Thyroid gland (tissue), 4 donors: Measurements from ENCODE around the gene BPIFA1. TPM values are rescaled to one million over a fixed set of nuclear protein-coding genes. Genes with fewer than 3 reads are reported as not detected.

Source experiments
- DNase-seq, 2 donors: peaks; one replicate each; pipeline ENCODE4 v3.0.0-alpha.2; 2019
- H3K27ac ChIP-seq, 3 donors: fragments of 200-600 bp; sonication (generic); 1 replicate in 2 of 3; 2 replicates in 1 of 3; pipeline ENCODE4 v1.5.1; 2016 to 2019; ENCODE audit warnings: mild to moderate bottlenecking in 1 of 3, moderate library complexity in 1 of 3
- H3K27me3 ChIP-seq: fragments of 200-600 bp; sonication (generic); one replicate; pipeline ENCODE4 v1.5.1; 2019
- H3K36me3 ChIP-seq, 2 donors: fragments of 200-600 bp; sonication (generic); one replicate each; pipeline ENCODE4 v1.5.1; 2016 to 2019
- H3K4me1 ChIP-seq, 2 donors: fragments of 200-600 bp; sonication (generic); one replicate each; pipeline ENCODE4 v1.5.1; 2017 to 2019
- H3K4me3 ChIP-seq, 3 donors: fragments of 200-600 bp; sonication (generic); replicated peaks in 1 of 3; 1 replicate in 2 of 3; 2 replicates in 1 of 3; pipeline ENCODE4 v1.5.1; 2016; ENCODE audit warnings: mild to moderate bottlenecking in 1 of 3
- H3K9me3 ChIP-seq: fragments of 200-600 bp; sonication (generic); one replicate; pipeline ENCODE4 v1.5.1; 2017
- POLR2A ChIP-seq, 2 donors: fragments of 450-650 bp; IDR thresholded peaks; one replicate each; pipeline ENCODE4 v1.6.1; 2017; ENCODE audit warnings: antibody characterized with exemption in 2 of 2, mild to moderate bottlenecking in 2 of 2, moderate library complexity in 1 of 2
- WGBS, 2 donors: methylation state at CpG; one replicate each; pipeline ENCODE4 v1.1.5; 2017; 5-methylcytosine and 5-hydroxymethylcytosine counted together
- intact Hi-C: fragments of 100-400 bp; cut with DNase I; formaldehyde crosslinking; loops from one replicate; pipeline ENCODE4 v1.15.1; 2023
- total RNA-seq, 4 donors: library from RNA; depleted of rRNA; stranded (reverse); fragments of >200 nt; gene quantifications; one replicate each; pipeline ENCODE4 v1.2.3, GENCODE V29; 2016
- TF ChIP-seq, protein P1 (sequence below), 6 experiments: fragments of 200-600 bp in 3 of 6; fragments of 450-650 bp in 3 of 6; sonication (generic) in 3 of 6; IDR thresholded peaks; one replicate each; pipeline ENCODE4 v1.5.1; 2016 to 2019; ENCODE audit warnings: antibody characterized with exemption in 6 of 6, mild to moderate bottlenecking in 2 of 6, inconsistent platforms in 1 of 6, moderate library complexity in 1 of 6

BPIFA1 gene
- total RNA-seq, 4 donors from 2014 or later, result not detected

DNA sequence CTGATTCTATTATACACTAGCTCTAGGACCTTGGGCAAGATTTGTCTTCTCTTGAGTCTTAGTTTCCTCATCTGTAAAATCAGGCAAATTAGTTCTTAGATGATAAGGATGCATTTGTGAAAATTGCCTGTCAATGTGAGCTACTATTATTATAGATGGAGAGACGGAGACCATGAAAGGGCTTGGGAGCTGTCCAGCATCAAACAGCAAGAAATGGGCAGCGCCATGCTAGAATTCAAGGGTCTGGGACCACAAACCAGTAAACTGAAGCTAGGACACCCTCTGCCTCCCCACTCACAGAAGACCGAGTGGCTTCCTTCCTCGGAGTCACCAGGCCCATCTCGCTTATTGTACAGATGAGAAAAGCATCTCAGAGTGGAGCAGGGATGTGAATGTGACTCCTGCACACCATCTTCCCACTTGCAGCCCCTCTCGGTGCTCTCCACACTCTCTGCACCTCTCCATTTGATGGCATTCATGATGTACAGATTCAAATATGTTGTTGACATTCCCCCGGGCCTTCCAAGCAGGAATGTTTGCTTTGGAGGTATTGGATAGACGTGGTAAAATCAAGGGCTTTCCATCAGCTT is 42.8 kb upstream of the BPIFA1 start:
- TF ChIP-seq, protein P1, sequence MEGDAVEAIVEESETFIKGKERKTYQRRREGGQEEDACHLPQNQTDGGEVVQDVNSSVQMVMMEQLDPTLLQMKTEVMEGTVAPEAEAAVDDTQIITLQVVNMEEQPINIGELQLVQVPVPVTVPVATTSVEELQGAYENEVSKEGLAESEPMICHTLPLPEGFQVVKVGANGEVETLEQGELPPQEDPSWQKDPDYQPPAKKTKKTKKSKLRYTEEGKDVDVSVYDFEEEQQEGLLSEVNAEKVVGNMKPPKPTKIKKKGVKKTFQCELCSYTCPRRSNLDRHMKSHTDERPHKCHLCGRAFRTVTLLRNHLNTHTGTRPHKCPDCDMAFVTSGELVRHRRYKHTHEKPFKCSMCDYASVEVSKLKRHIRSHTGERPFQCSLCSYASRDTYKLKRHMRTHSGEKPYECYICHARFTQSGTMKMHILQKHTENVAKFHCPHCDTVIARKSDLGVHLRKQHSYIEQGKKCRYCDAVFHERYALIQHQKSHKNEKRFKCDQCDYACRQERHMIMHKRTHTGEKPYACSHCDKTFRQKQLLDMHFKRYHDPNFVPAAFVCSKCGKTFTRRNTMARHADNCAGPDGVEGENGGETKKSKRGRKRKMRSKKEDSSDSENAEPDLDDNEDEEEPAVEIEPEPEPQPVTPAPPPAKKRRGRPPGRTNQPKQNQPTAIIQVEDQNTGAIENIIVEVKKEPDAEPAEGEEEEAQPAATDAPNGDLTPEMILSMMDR (IDR thresholded peaks at IDR 0.05), result no peak
- no peak for TF ChIP-seq POLR2A (IDR thresholded peaks at IDR 0.05)
- WGBS, 2 donors, result 57 to 64% methylated on average over 8 of the region's 8 CpGs
- Histone ChIP-seq H3K4me3 (no peak overlapping the region), H3K27me3 (no peaks in the 10 kb centered on the region), H3K36me3 (no peaks in the 10 kb centered on the region), H3K9me3 (no peaks in the 10 kb centered on the region), H3K4me1 (no peaks in the 10 kb centered on the region), H3K27ac (no peak overlapping the region)
- no peak for DNase-seq
- intact Hi-C loops, result no loop called here

- Histone ChIP-seq H3K27me3 (no peaks in the 10 kb centered on the region), H3K9me3 (no peaks in the 10 kb centered on the region), H3K4me3 (no peak overlapping the region), H3K36me3 (no peaks in the 10 kb centered on the region), H3K4me1 (no peaks in the 10 kb centered on the region), H3K27ac (no peak overlapping the region)
- TF ChIP-seq, protein P1 (IDR thresholded peaks at IDR 0.05), result no peak
- no peak for TF ChIP-seq POLR2A (IDR thresholded peaks at IDR 0.05)
- DNase-seq, result no peak
- intact Hi-C loops, result no loop called here
- 78 to 81% methylated on average over 3 of the region's 3 CpGs for WGBS, 2 donors
Measured at GRCh38 chr20:33199026-33199425, 36.8 kb upstream of the BPIFA1 start.

DNA sequence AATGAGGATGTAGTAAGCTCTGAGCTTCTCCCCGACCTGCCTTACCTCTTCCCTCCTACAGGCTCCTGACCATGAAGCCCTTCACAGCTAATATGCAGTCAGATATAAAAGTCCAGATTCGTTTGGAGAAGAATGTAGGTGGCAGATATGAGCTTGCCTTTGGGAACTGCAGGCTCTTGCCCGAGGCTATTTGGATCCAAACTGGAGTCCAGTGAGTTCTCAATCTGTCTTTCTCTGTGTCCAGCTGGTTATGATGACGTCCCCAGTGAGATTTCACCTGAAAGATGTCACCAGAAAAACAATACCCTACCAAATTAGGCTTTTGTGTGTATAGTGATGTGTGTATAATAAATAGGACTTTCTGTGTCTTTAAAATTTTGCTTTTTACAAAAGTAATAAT is 33.3 kb upstream of the BPIFA1 start:
- no peak for DNase-seq
- TF ChIP-seq, protein P1 (IDR thresholded peaks at IDR 0.05), result no peak
- TF ChIP-seq POLR2A (IDR thresholded peaks at IDR 0.05), result no peak
- H3K36me3 ChIP-seq, result no peaks in the 10 kb centered on the region
- intact Hi-C loops, result no loop called here
- no peak overlapping the region for H3K4me3 ChIP-seq
- H3K27ac ChIP-seq, result no peak overlapping the region
- WGBS, 2 donors, result 60 to 67% methylated on average over 4 of the region's 4 CpGs
- no peaks in the 10 kb centered on the region for H3K4me1 ChIP-seq
- no peaks in the 10 kb centered on the region for H3K9me3 ChIP-seq
- H3K27me3 ChIP-seq, result no peaks in the 10 kb centered on the region

DNA sequence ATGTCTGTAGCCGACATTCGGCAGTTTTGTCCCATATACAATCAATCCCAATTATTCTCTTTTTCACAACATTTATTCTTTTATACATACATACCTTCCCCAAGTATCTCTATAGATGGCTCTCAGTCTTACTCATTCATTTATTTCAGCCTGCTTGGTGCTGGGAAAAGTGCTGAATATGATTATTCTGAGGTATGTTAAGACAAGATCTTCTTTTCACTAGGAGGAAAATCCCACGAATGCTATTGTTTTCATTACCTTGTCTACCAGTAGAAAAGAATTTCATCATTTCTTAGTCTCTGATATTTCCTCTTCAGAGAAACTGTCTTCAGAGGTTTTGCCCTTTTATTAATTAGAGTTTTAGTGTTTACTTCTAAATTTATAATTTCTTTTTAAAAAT is 32.4 kb upstream of the BPIFA1 start:
- TF ChIP-seq POLR2A (IDR thresholded peaks at IDR 0.05), result no peak
- TF ChIP-seq, protein P1 (IDR thresholded peaks at IDR 0.05), result no peak
- intact Hi-C loops, result no loop called here
- H3K9me3 ChIP-seq, result no peaks in the 10 kb centered on the region
- H3K4me3 ChIP-seq, result no peak overlapping the region
- no peaks in the 10 kb centered on the region for H3K36me3 ChIP-seq
- no peak for DNase-seq
- H3K27me3 ChIP-seq, result no peaks in the 10 kb centered on the region
- 81 to 86% methylated on average over 3 of the region's 3 CpGs for WGBS, 2 donors
- no peaks in the 10 kb centered on the region for H3K4me1 ChIP-seq
- H3K27ac ChIP-seq, result no peak overlapping the region

GRCh38 chr20:33209789-33210188 is 26.0 kb upstream of the BPIFA1 start:
- H3K4me1 ChIP-seq, result no peaks in the 10 kb centered on the region
- TF ChIP-seq, protein P1 (IDR thresholded peaks at IDR 0.05), result no peak
- no peak for TF ChIP-seq POLR2A (IDR thresholded peaks at IDR 0.05)
- no peaks in the 10 kb centered on the region for H3K9me3 ChIP-seq
- no peaks in the 10 kb centered on the region for H3K36me3 ChIP-seq
- H3K27me3 ChIP-seq, result no peaks in the 10 kb centered on the region
- intact Hi-C loops, result loop anchor here (5.0 kb wide), 1 partner anchor 307 kb away; no protein-coding TSS in a partner anchor
- 4 to 5% methylated on average over 13 of the region's 13 CpGs for WGBS, 2 donors
- H3K4me3 ChIP-seq, result no peak overlapping the region
- no peak overlapping the region for H3K27ac ChIP-seq
- DNase-seq, result peak; percentile 67 to 81
